Measurements from ENCODE around the gene HOXA9. TPM values are rescaled to one million over a fixed set of nuclear protein-coding genes. Genes with fewer than 3 reads are reported as not detected.

HOXA9 gene
- total and polyA plus RNA-seq, 7 donors, result 13.0 to 35.7 (median 21.6) TPM

- Histone ChIP-seq H3K27ac (peak overlapping the region in 3 of 4 donors; percentile 97 to 98 (median 98)), H3K36me3 (no peaks in the 10 kb centered on the region), H3K4me3 (peak overlapping the region; percentile 71 to 76 (median 72)), H3K4me1 (peaks cover 3 to 64% (median 38%) of the 10 kb centered on the region in 4 donors), H3K9me3 (no peaks in the 10 kb centered on the region), H3K27me3 (peaks cover 0 to 11% (median 0%) of the 10 kb centered on the region in 3 donors)
- TF ChIP-seq POLR2A (IDR thresholded peaks at IDR 0.05) (peak in 1 of 2 donors; percentile 14), POLR2AphosphoS5 (IDR thresholded peaks at IDR 0.05) (peak in 2 of 4 donors; percentile 32 to 44), EP300 (IDR thresholded peaks at IDR 0.05) (no peak), CTCF (IDR thresholded peaks at IDR 0.05) (no peak)
- intact Hi-C loops (cut with DNase I), result no loop called here
- DNase-seq, result peak; percentile 75
- 3 to 13% methylated on average over 39 of the region's 39 CpGs for WGBS, 2 donors
Observed at GRCh38 chr7:27182861-27183681, 17.7 kb upstream of the HOXA9 start.

- H3K36me3 ChIP-seq, result no peaks in the 10 kb centered on the region
- 22 to 48% methylated on average over 4 of the region's 4 CpGs for WGBS, 2 donors
- peaks cover 3 to 57% (median 35%) of the 10 kb centered on the region in 4 donors for H3K4me1 ChIP-seq
- no peaks in the 10 kb centered on the region for H3K9me3 ChIP-seq
- peak; percentile 74 for DNase-seq
- H3K27ac ChIP-seq, result peak overlapping the region in 3 of 4 donors; percentile 97 to 98 (median 98)
- H3K4me3 ChIP-seq, result peak overlapping the region; percentile 71 to 76 (median 72)
- H3K27me3 ChIP-seq, result peaks cover 0 to 11% (median 0%) of the 10 kb centered on the region in 3 donors
- intact Hi-C loops (cut with DNase I), result no loop called here
- no peak for TF ChIP-seq EP300 (IDR thresholded peaks at IDR 0.05)
- TF ChIP-seq CTCF (IDR thresholded peaks at IDR 0.05), result no peak
- TF ChIP-seq POLR2AphosphoS5 (IDR thresholded peaks at IDR 0.05), result no peak
- no peak for TF ChIP-seq POLR2A (IDR thresholded peaks at IDR 0.05)
Observed at GRCh38 chr7:27182285-27182841, 17.0 kb upstream of the HOXA9 start.

- H3K27ac ChIP-seq, result peak overlapping the region in 3 of 4 donors; percentile 97 to 98 (median 98)
- peak overlapping the region in 3 of 4 donors; percentile 8 to 76 (median 72) for H3K4me3 ChIP-seq
- WGBS, 2 donors, result 29 to 71% methylated on average over 4 of the region's 4 CpGs
- H3K9me3 ChIP-seq, result no peaks in the 10 kb centered on the region
- peak; percentile 72 for DNase-seq
- peaks cover 0 to 11% (median 0%) of the 10 kb centered on the region in 3 donors for H3K27me3 ChIP-seq
- TF ChIP-seq POLR2A (IDR thresholded peaks at IDR 0.05), result no peak
- peak in 2 of 4 donors; percentile 5 to 20 for TF ChIP-seq POLR2AphosphoS5 (IDR thresholded peaks at IDR 0.05)
- no peak for TF ChIP-seq CTCF (IDR thresholded peaks at IDR 0.05)
- no peak for TF ChIP-seq EP300 (IDR thresholded peaks at IDR 0.05)
- H3K4me1 ChIP-seq, result peaks cover 3 to 52% (median 35%) of the 10 kb centered on the region in 4 donors
- intact Hi-C loops (cut with DNase I), result no loop called here
- H3K36me3 ChIP-seq, result no peaks in the 10 kb centered on the region
Observed at GRCh38 chr7:27181795-27182275, 16.5 kb upstream of the HOXA9 start.

- DNase-seq, result peak; percentile 80
- H3K36me3 ChIP-seq, result no peaks in the 10 kb centered on the region
- intact Hi-C loops (cut with DNase I), result no loop called here
- H3K4me1 ChIP-seq, result peaks cover 3 to 50% (median 39%) of the 10 kb centered on the region in 4 donors
- no peaks in the 10 kb centered on the region for H3K9me3 ChIP-seq
- peak overlapping the region in 3 of 4 donors; percentile 97 to 98 (median 98) for H3K27ac ChIP-seq
- TF ChIP-seq EP300 (IDR thresholded peaks at IDR 0.05) (no peak), POLR2AphosphoS5 (IDR thresholded peaks at IDR 0.05) (no peak), POLR2A (IDR thresholded peaks at IDR 0.05) (no peak), CTCF (IDR thresholded peaks at IDR 0.05) (no peak)
- H3K4me3 ChIP-seq, result peak overlapping the region; percentile 48 to 85 (median 82)
- H3K27me3 ChIP-seq, result peaks cover 0 to 11% (median 0%) of the 10 kb centered on the region in 3 donors
- WGBS, 2 donors, result 34 to 65% methylated on average over 12 of the region's 12 CpGs
Observed at GRCh38 chr7:27180431-27181420, 15.4 kb upstream of the HOXA9 start.

Measured in sigmoid colon (tissue), 7 donors.